Cortex of kidney (tissue), 1 donor: ENCODE data around the gene ZBTB18.

ENCODE experiments used
- DNase-seq: peaks from one replicate; lab custom pipeline; 2025; lab: John Stamatoyannopoulos, UW

The ZBTB18 gene

GRCh38 chr1:244089561-244089960 lies 38.5 kb downstream of the ZBTB18 start:
- DNase-seq: no peak

GRCh38 chr1:244090645-244091044 lies 39.6 kb downstream of the ZBTB18 start:
- no peak for DNase-seq

- no peak for DNase-seq
Measured at GRCh38 chr1:244092293-244092963, 41.3 kb downstream of the ZBTB18 start.

- DNase-seq: no peak
Measured at GRCh38 chr1:244092964-244093638, 42.0 kb downstream of the ZBTB18 start.

GRCh38 chr1:244094880-244095528 lies 43.9 kb downstream of the ZBTB18 start:
- no peak for DNase-seq

GRCh38 chr1:244095529-244095911 lies 44.4 kb downstream of the ZBTB18 start:
- no peak for DNase-seq

GRCh38 chr1:244096066-244096610 lies 45.1 kb downstream of the ZBTB18 start:
- no peak for DNase-seq

GRCh38 chr1:244096691-244097090 lies 45.6 kb downstream of the ZBTB18 start:
- no peak for DNase-seq

GRCh38 chr1:244097523-244098405 lies 46.7 kb downstream of the ZBTB18 start:
- DNase-seq: no peak

GRCh38 chr1:244099258-244099930 lies 48.3 kb downstream of the ZBTB18 start:
- no peak for DNase-seq

GRCh38 chr1:244100276-244100675 lies 49.2 kb downstream of the ZBTB18 start:
- DNase-seq: no peak

GRCh38 chr1:244100704-244101453 lies 49.8 kb downstream of the ZBTB18 start:
- no peak for DNase-seq

- DNase-seq: no peak
Measured at GRCh38 chr1:244102046-244102445, 51.0 kb downstream of the ZBTB18 start.

- no peak for DNase-seq
Measured at GRCh38 chr1:244102468-244102867, 51.4 kb downstream of the ZBTB18 start.

GRCh38 chr1:244104309-244105060 lies 53.4 kb downstream of the ZBTB18 start:
- DNase-seq: no peak

GRCh38 chr1:244106176-244106575 lies 55.1 kb downstream of the ZBTB18 start:
- no peak for DNase-seq
